Dendritic cell treated with granulocyte-macrophage colony-stimulating factor and Interleukin-4, amounts not matched to agents 40 ng/mL and 50 ng/mL, for 4 days (primary cell): ENCODE results near the gene RANBP3.
"Not testable (repeated sequence)": the region's sequence is repeated elsewhere in the genome, so short reads cannot be mapped to it uniquely, and the experiment has no call there.

Experiments
- H3K27ac Mint-ChIP-seq: one replicate; pipeline ENCODE4 v1.8.0; 2022; ENCODE audit warnings: mild to moderate bottlenecking, mixed read lengths
- H3K27me3 Mint-ChIP-seq: one replicate; pipeline ENCODE4 v1.8.0; 2022; ENCODE audit warnings: mild to moderate bottlenecking, mixed read lengths
- H3K36me3 Mint-ChIP-seq: one replicate; pipeline ENCODE4 v1.8.0; 2022; ENCODE audit warnings: low read depth, mixed read lengths
- H3K4me1 Mint-ChIP-seq: one replicate; pipeline ENCODE4 v1.8.0; 2022; ENCODE audit warnings: low read depth, mixed read lengths
- H3K4me3 Mint-ChIP-seq: one replicate; pipeline ENCODE4 v1.8.0; 2022; ENCODE audit warnings: mild to moderate bottlenecking, moderate library complexity, mixed read lengths
- H3K9me3 Mint-ChIP-seq: one replicate; pipeline ENCODE4 v1.8.0; 2022; ENCODE audit warnings: mixed read lengths
- intact Hi-C: fragments of 100-400 bp; cut with micrococcal nuclease; formaldehyde crosslinking; loops from one replicate; pipeline ENCODE4 v1.15.0; 2022

RANBP3 gene

DNA sequence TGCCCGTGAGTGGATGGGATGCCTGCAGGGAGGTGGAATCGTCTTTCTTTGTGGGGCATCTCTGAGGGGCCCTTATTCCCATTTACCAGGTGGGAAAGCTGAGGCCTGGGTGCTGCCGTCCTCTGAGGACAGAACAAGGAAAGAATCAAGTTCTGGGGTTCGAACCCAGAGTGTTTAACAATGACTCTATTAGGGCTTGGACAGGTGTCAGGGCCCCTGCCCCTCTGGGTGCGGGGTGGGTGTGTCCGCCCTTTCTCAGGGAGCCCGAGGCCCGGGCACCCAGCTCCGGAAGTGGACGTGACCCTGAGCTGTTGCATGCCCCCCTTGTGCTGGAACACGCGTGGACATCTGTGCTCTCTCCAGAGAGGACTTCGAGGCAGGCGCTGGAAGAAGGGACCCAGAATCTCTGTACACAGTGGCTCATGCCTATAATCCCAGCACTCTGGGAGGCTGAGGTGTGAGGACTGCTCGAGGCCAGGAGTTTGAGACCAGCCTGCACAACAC is 85.1 kb downstream of the RANBP3 start:
- intact Hi-C loops, result loop anchor here (2.0 kb wide), 1 partner anchor 88 kb away; the partner anchor contains the start of gene NRTN
- no peak overlapping the region for H3K27ac Mint-ChIP-seq
- H3K4me3 Mint-ChIP-seq, result no peak overlapping the region
- peaks cover 40% of the 10 kb centered on the region for H3K27me3 Mint-ChIP-seq
- peaks cover 9% of the 10 kb centered on the region for H3K4me1 Mint-ChIP-seq
- no peaks in the 10 kb centered on the region for H3K9me3 Mint-ChIP-seq
- peaks cover 38% of the 10 kb centered on the region for H3K36me3 Mint-ChIP-seq

GRCh38 chr19:5891938-5892771 is 85.8 kb downstream of the RANBP3 start:
- intact Hi-C loops, result loop anchor here (2.0 kb wide), 1 partner anchor 87 kb away; the partner anchor contains the start of gene NRTN
- no peak overlapping the region for H3K4me3 Mint-ChIP-seq
- no peaks in the 10 kb centered on the region for H3K9me3 Mint-ChIP-seq
- peaks cover 31% of the 10 kb centered on the region for H3K36me3 Mint-ChIP-seq
- peaks cover 5% of the 10 kb centered on the region for H3K4me1 Mint-ChIP-seq
- no peak overlapping the region for H3K27ac Mint-ChIP-seq
- peaks cover 40% of the 10 kb centered on the region for H3K27me3 Mint-ChIP-seq

DNA sequence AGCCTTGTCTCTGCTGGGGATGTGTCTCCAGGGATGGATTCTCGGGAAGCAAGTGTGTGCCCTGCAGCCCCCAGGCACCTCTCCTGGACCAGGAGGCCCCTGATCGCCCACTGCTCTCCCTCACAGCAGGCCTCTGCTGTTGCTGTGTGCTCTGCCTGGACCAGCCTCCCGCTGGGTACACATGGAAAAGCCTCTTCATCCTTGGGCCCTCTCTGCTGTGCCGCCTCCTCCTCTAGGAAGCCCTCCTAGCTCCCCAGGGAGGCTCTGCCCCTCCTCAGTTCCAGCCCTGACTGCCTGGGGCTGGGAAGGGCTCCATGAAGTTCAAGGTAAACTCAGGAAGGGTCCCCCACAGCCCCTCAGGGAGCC is 86.4 kb downstream of the RANBP3 start:
- H3K4me1 Mint-ChIP-seq, result peaks cover 5% of the 10 kb centered on the region
- no peak overlapping the region for H3K27ac Mint-ChIP-seq
- peaks cover 40% of the 10 kb centered on the region for H3K27me3 Mint-ChIP-seq
- no peak overlapping the region for H3K4me3 Mint-ChIP-seq
- H3K9me3 Mint-ChIP-seq, result no peaks in the 10 kb centered on the region
- H3K36me3 Mint-ChIP-seq, result peaks cover 25% of the 10 kb centered on the region
- intact Hi-C loops, result no loop called here

GRCh38 chr19:5890099-5890498 is 87.8 kb downstream of the RANBP3 start:
- no peak overlapping the region for H3K27ac Mint-ChIP-seq
- no peaks in the 10 kb centered on the region for H3K9me3 Mint-ChIP-seq
- H3K4me3 Mint-ChIP-seq, result no peak overlapping the region
- intact Hi-C loops, result no loop called here
- H3K27me3 Mint-ChIP-seq, result peaks cover 43% of the 10 kb centered on the region
- peaks cover 11% of the 10 kb centered on the region for H3K36me3 Mint-ChIP-seq
- H3K4me1 Mint-ChIP-seq, result peaks cover 5% of the 10 kb centered on the region

GRCh38 chr19:5889288-5889971 is 88.5 kb downstream of the RANBP3 start:
- Mint-ChIP-seq H3K9me3 (no peaks in the 10 kb centered on the region), H3K36me3 (peaks cover 4% of the 10 kb centered on the region), H3K4me1 (peaks cover 6% of the 10 kb centered on the region), H3K4me3 (no peak overlapping the region), H3K27me3 (peaks cover 43% of the 10 kb centered on the region), H3K27ac (no peak overlapping the region)
- intact Hi-C loops, result no loop called here

- H3K27ac Mint-ChIP-seq, H3K36me3 Mint-ChIP-seq, H3K4me3 Mint-ChIP-seq, H3K4me1 Mint-ChIP-seq, H3K9me3 Mint-ChIP-seq, intact Hi-C loops: not testable (repeated sequence)
- peaks cover 42% of the 10 kb centered on the region for H3K27me3 Mint-ChIP-seq
These were observed 93.7 kb downstream of the RANBP3 start for GRCh38 chr19:5884065-5884811.

DNA sequence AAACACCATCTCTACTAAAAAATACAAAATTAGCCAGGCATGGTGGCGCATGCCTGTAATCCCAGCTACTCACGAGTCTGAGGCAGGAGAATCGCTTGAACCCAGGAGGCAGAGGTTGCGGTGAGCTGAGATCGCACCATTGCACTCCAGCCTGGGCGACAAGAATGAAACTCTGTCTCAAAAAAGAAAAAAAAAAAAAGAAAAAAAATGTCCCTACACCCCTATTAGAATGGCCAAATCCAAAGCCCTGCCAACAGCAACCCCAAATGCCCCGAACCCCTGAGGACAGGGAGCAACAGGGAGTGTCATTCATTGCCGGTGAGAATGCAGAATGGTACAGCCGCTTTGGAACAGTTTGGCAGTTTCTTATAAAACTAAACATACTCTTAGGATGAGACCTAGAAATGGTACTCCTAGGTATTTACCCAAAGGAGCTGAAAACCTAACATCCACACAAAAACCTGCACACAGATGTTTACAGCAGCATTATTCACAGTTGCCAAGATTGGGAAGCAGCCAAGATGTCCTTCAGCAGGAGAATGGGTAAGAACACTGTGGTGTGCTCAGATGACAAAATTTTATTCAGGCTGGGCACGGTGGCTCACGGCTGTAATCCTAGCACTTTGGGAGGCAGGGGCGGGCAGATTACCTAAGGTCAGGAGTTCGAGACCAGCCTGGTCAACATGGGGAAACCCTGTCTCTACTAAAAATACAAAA is 94.6 kb downstream of the RANBP3 start:
- H3K4me1 Mint-ChIP-seq, H3K36me3 Mint-ChIP-seq, H3K9me3 Mint-ChIP-seq, H3K27ac Mint-ChIP-seq, intact Hi-C loops, H3K4me3 Mint-ChIP-seq: not testable (repeated sequence)
- peaks cover 43% of the 10 kb centered on the region for H3K27me3 Mint-ChIP-seq

DNA sequence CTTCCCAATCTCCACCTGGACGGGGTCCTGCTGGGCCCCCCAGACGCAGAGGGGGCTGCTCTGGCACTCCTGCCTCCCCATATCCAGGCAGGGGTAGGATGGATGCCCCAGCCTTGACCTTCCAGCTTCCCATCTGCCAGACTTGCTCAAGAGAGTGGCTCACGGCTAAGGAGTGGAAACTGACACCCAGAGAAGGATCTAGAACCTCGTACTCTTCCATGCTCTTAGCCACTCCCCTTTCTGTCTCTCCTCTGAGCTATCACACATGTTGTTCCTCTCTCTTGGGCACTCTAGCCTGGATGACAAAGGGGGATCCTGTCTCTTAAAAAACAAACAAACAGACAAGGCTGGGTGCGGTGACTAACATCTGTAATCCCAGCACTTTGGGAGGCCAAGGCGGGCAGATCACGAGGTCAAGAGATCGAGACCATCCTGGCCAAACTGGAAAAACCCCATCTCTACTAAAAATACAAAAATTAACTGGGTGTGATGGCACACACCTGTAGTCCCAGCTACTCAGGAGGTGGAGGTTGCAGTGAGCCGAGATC is 95.4 kb downstream of the RANBP3 start:
- intact Hi-C loops, result no loop called here
- no peak overlapping the region for H3K4me3 Mint-ChIP-seq
- no peaks in the 10 kb centered on the region for H3K36me3 Mint-ChIP-seq
- no peaks in the 10 kb centered on the region for H3K9me3 Mint-ChIP-seq
- peak overlapping the region; percentile 5 for H3K27ac Mint-ChIP-seq
- H3K4me1 Mint-ChIP-seq, result peaks cover 6% of the 10 kb centered on the region
- peaks cover 42% of the 10 kb centered on the region for H3K27me3 Mint-ChIP-seq

- Mint-ChIP-seq H3K36me3 (no peaks in the 10 kb centered on the region), H3K4me1 (peaks cover 6% of the 10 kb centered on the region), H3K27ac (no peak overlapping the region), H3K9me3 (no peaks in the 10 kb centered on the region), H3K27me3 (peaks cover 44% of the 10 kb centered on the region), H3K4me3 (no peak overlapping the region)
- intact Hi-C loops, result no loop called here
These were observed 96.2 kb downstream of the RANBP3 start for GRCh38 chr19:5881543-5882299.

DNA sequence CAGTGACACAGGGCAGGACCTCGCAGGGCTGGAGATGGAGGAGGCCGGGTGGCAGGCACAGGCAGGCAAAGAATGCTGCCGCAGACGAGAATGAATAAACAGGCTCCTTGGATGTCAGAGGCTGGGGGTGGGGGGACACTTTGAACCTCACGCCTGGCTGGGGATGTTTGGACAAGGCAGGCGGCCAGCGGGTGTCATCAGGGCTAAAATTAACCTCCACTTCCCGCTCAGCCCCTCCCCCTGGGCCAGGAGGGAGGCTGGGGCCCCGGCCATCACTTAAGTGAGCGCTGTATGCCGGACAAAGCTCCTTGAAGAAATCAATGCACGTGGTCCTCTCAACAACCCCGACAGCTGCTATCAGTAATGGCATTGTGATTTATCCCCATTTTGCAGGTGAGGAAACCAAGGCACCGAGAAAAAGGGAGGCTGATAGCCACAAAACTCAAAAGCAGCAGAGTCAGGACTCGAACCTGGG is 97.3 kb downstream of the RANBP3 start:
- no peak overlapping the region for H3K27ac Mint-ChIP-seq
- peaks cover 46% of the 10 kb centered on the region for H3K27me3 Mint-ChIP-seq
- H3K4me1 Mint-ChIP-seq, result peaks cover 6% of the 10 kb centered on the region
- H3K36me3 Mint-ChIP-seq, result no peaks in the 10 kb centered on the region
- no peak overlapping the region for H3K4me3 Mint-ChIP-seq
- no peaks in the 10 kb centered on the region for H3K9me3 Mint-ChIP-seq
- intact Hi-C loops, result no loop called here

DNA sequence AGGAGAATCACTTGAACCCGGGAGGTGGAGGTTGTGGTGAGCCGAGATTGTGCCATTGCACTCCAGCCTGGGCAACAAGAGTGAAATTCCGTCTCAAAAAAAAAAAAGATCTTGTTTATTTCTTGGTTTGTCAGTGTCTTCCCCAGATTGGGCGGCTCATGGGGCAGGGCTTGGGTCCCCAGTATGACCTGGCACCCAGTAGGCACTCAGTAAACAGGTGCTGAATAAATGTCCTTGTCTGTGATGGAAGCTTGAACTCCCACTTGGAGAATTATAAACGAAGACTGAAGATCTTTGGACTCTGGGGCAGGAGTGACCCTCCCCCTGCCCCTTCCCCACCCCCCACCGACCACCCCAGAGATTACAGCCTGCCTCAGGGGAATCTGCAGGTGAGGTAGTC is 97.7 kb downstream of the RANBP3 start:
- no peak overlapping the region for H3K4me3 Mint-ChIP-seq
- H3K27ac Mint-ChIP-seq, result no peak overlapping the region
- no peaks in the 10 kb centered on the region for H3K9me3 Mint-ChIP-seq
- H3K36me3 Mint-ChIP-seq, result no peaks in the 10 kb centered on the region
- H3K27me3 Mint-ChIP-seq, result peaks cover 46% of the 10 kb centered on the region
- intact Hi-C loops, result no loop called here
- peaks cover 6% of the 10 kb centered on the region for H3K4me1 Mint-ChIP-seq

- no peaks in the 10 kb centered on the region for H3K9me3 Mint-ChIP-seq
- H3K4me1 Mint-ChIP-seq, result no peaks in the 10 kb centered on the region
- intact Hi-C loops, result no loop called here
- H3K36me3 Mint-ChIP-seq, result no peaks in the 10 kb centered on the region
- H3K27me3 Mint-ChIP-seq, result peaks cover 43% of the 10 kb centered on the region
- H3K27ac Mint-ChIP-seq, result no peak overlapping the region
- no peak overlapping the region for H3K4me3 Mint-ChIP-seq
These were observed 100.1 kb downstream of the RANBP3 start for GRCh38 chr19:5877882-5878281.

- Mint-ChIP-seq H3K4me3 (no peak overlapping the region), H3K9me3 (no peaks in the 10 kb centered on the region), H3K27ac (no peak overlapping the region), H3K4me1 (no peaks in the 10 kb centered on the region), H3K36me3 (no peaks in the 10 kb centered on the region), H3K27me3 (peaks cover 39% of the 10 kb centered on the region)
- intact Hi-C loops, result no loop called here
These were observed 100.5 kb downstream of the RANBP3 start for GRCh38 chr19:5877427-5877826.
